Fibroblast of lung (primary cell): ENCODE measurements around the gene ZNF580. TPM values are rescaled to one million over a fixed set of nuclear protein-coding genes. Genes with fewer than 3 reads are reported as not detected.

Experiments
- DNase-seq, 2 donors: peaks; one replicate each; pipeline versions ENCODE4 v3.0.0 to v3.0.0-alpha.2; 2010; ENCODE audit warnings: low read depth in 2 of 2
- H2AFZ ChIP-seq: 2 replicates; pipeline ENCODE4 v1.5.1; 2012; ENCODE audit warnings: low read length, control low read depth, inconsistent platforms
- H3K27ac ChIP-seq: 2 replicates; pipeline ENCODE4 v1.5.1; 2011; ENCODE audit warnings: low read length, control low read depth; ENCODE audit not compliant: insufficient read depth
- H3K27me3 ChIP-seq: 2 replicates; pipeline ENCODE4 v1.5.1; 2011; ENCODE audit warnings: mild to moderate bottlenecking, low read length; ENCODE audit not compliant: control insufficient read depth, insufficient read depth
- H3K36me3 ChIP-seq: 2 replicates; pipeline ENCODE4 v1.5.1; 2011; ENCODE audit warnings: low read length; ENCODE audit not compliant: control insufficient read depth, insufficient read depth
- H3K4me1 ChIP-seq: 2 replicates; pipeline ENCODE4 v1.5.1; 2011; ENCODE audit warnings: low read length; ENCODE audit not compliant: control insufficient read depth, insufficient read depth; ENCODE audit errors: extremely low read depth
- H3K4me2 ChIP-seq: 2 replicates; pipeline ENCODE4 v1.5.1; 2011; ENCODE audit warnings: low read length, control low read depth; ENCODE audit not compliant: insufficient read depth; ENCODE audit errors: extremely low read depth
- H3K4me3 ChIP-seq, 4 experiments: fragments of 200-600 bp in 1 of 4; sonication (generic) in 1 of 4; replicated peaks in 1 of 4; 2 replicates each; pipeline ENCODE4 v1.5.1; 2011 to 2016; ENCODE audit warnings: low read length in 4 of 4, low read depth in 3 of 4, mild to moderate bottlenecking in 3 of 4, control low read depth in 2 of 4, inconsistent platforms in 1 of 4, mixed read lengths in 1 of 4; ENCODE audit not compliant: insufficient read depth in 1 of 4; ENCODE audit errors: control extremely low read depth in 1 of 4
- H3K79me2 ChIP-seq: 2 replicates; pipeline ENCODE4 v1.5.1; 2012; ENCODE audit warnings: mild to moderate bottlenecking, low read length, inconsistent platforms; ENCODE audit not compliant: control insufficient read depth, insufficient read depth
- H3K9ac ChIP-seq: 2 replicates; pipeline ENCODE4 v1.5.1; 2011; ENCODE audit warnings: mild to moderate bottlenecking, low read length, control low read depth; ENCODE audit not compliant: insufficient read depth
- H3K9me3 ChIP-seq: 2 replicates; pipeline ENCODE4 v1.5.1; 2012; ENCODE audit warnings: low read depth, low read length; ENCODE audit not compliant: control insufficient read depth, insufficient read depth
- H4K20me1 ChIP-seq: 2 replicates; pipeline ENCODE4 v1.5.1; 2011; ENCODE audit warnings: low read length; ENCODE audit not compliant: control insufficient read depth, insufficient read depth; ENCODE audit errors: extremely low read depth
- EZH2 ChIP-seq: IDR thresholded peaks from 2 replicates; pipeline ENCODE4 v1.5.1; 2012; ENCODE audit warnings: low read length, control low read depth, mild to moderate bottlenecking; ENCODE audit errors: missing control alignments
- polyA plus RNA-seq, 2 donors: library from polyadenylated mRNA; depleted of rRNA in 1 of 2; stranded (reverse) in 1 of 2; unstranded in 1 of 2; fragments of >200 nt; gene quantifications; 2 replicates each; pipeline ENCODE4 v1.2.1, GENCODE V29; 2011 to 2012; ENCODE audit warnings: missing spikeins in 1 of 2
- total RNA-seq: library from RNA; depleted of rRNA; stranded (reverse); fragments of >200 nt; gene quantifications from 2 replicates; pipeline ENCODE4 v1.2.1, GENCODE V29; 2014
- TF ChIP-seq, protein P1 (sequence below), 2 donors: IDR thresholded peaks in 1 of 2; conservative IDR thresholded peaks in 1 of 2; 1 replicate in 1 of 2; 2 replicates in 1 of 2; pipeline ENCODE4 v1.5.1; 2011 to 2012; ENCODE audit warnings: low read length in 2 of 2, control low read depth in 1 of 2, inconsistent platforms in 1 of 2, low read depth in 1 of 2, mild to moderate bottlenecking in 1 of 2

The ZNF580 gene
- total and polyA plus RNA-seq, 2 donors (not counting 1 experiment from before 2014, with no cell fraction given), result 4.1 to 7.2 TPM

DNA sequence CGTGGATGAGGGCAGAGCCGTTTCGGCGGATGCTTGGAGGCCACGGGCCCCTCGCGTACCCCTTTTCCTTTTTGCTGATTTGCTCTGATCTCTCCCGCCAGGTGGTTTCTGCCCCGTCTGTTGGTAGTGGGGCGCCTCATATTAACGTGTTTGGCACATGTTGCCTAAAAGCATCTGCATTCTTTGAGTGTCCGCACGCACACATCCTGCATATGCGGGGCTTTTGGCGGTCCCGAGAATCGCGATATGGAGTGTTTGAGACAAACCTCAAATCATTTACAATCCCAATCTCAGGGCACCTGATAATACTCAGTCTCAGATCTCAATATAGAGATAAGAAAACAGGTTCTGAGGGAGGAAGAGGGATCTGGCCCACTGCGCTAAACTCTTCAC lies 14.8 kb downstream of the ZNF580 start:
- Histone ChIP-seq H2AFZ (no peak overlapping the region), H3K36me3 (peaks cover 16% of the 10 kb centered on the region), H3K9ac (peak overlapping the region; percentile 100), H3K9me3 (no peaks in the 10 kb centered on the region), H3K79me2 (peaks cover 56% of the 10 kb centered on the region), H3K27me3 (no peaks in the 10 kb centered on the region), H3K4me2 (peak overlapping the region; percentile 97), H3K4me3 (peak overlapping the region; percentile 73 to 95 (median 83)), H4K20me1 (no peaks in the 10 kb centered on the region), H3K27ac (peak overlapping the region; percentile 100), H3K4me1 (peaks cover 14% of the 10 kb centered on the region)
- TF ChIP-seq EZH2, result no peak
- TF ChIP-seq, protein P1, sequence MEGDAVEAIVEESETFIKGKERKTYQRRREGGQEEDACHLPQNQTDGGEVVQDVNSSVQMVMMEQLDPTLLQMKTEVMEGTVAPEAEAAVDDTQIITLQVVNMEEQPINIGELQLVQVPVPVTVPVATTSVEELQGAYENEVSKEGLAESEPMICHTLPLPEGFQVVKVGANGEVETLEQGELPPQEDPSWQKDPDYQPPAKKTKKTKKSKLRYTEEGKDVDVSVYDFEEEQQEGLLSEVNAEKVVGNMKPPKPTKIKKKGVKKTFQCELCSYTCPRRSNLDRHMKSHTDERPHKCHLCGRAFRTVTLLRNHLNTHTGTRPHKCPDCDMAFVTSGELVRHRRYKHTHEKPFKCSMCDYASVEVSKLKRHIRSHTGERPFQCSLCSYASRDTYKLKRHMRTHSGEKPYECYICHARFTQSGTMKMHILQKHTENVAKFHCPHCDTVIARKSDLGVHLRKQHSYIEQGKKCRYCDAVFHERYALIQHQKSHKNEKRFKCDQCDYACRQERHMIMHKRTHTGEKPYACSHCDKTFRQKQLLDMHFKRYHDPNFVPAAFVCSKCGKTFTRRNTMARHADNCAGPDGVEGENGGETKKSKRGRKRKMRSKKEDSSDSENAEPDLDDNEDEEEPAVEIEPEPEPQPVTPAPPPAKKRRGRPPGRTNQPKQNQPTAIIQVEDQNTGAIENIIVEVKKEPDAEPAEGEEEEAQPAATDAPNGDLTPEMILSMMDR (conservative IDR thresholded peaks at IDR 0.05 in 1 of 2, IDR thresholded peaks at IDR 0.05 in 1 of 2; ENCODE audit: low read depth in 1 of 2, low read length in 2 of 2), result no peak
- DNase-seq, result no peak

- Histone ChIP-seq H4K20me1 (no peaks in the 10 kb centered on the region), H3K9ac (no peak overlapping the region)
- DNase-seq, result no peak
These were observed 15.8 kb downstream of the ZNF580 start for GRCh38 chr19:55656552-55656951.

GRCh38 chr19:55656988-55657747 lies 16.4 kb downstream of the ZNF580 start:
- Histone ChIP-seq H3K27me3 (no peaks in the 10 kb centered on the region), H3K9me3 (no peaks in the 10 kb centered on the region), H3K79me2 (peaks cover 70% of the 10 kb centered on the region), H3K4me3 (peak overlapping the region; percentile 73 to 95 (median 83)), H3K4me1 (peaks cover 14% of the 10 kb centered on the region), H3K36me3 (peaks cover 20% of the 10 kb centered on the region), H2AFZ (no peak overlapping the region), H3K4me2 (peak overlapping the region; percentile 97), H3K9ac (no peak overlapping the region), H4K20me1 (no peaks in the 10 kb centered on the region), H3K27ac (peak overlapping the region; percentile 14)
- TF ChIP-seq, protein P1 (conservative IDR thresholded peaks at IDR 0.05 in 1 of 2, IDR thresholded peaks at IDR 0.05 in 1 of 2; ENCODE audit: low read depth in 1 of 2, low read length in 2 of 2), result no peak
- TF ChIP-seq EZH2, result no peak
- no peak for DNase-seq

More at GRCh38 chr19:55656552-55656951, 15.8 kb downstream of the ZNF580 start:
- H3K36me3 ChIP-seq, result peaks cover 18% of the 10 kb centered on the region
- H3K79me2 ChIP-seq, result peaks cover 65% of the 10 kb centered on the region
- H3K27ac ChIP-seq, result peak overlapping the region; percentile 19
- H3K9me3 ChIP-seq, result no peaks in the 10 kb centered on the region
- TF ChIP-seq EZH2, result no peak
- TF ChIP-seq, protein P1 (conservative IDR thresholded peaks at IDR 0.05 in 1 of 2, IDR thresholded peaks at IDR 0.05 in 1 of 2; ENCODE audit: low read depth in 1 of 2, low read length in 2 of 2), result no peak
- peak overlapping the region; percentile 73 to 95 (median 83) for H3K4me3 ChIP-seq
- no peaks in the 10 kb centered on the region for H3K27me3 ChIP-seq
- H2AFZ ChIP-seq, result no peak overlapping the region
- H3K4me2 ChIP-seq, result peak overlapping the region; percentile 97
- H3K4me1 ChIP-seq, result peaks cover 14% of the 10 kb centered on the region
